Stimulated activated naive B cell treated with anti-CD40 and anti-IgM and Interleukin-4, amounts not matched to agents 10 μg/mL and 1 μg/mL and 100 μg/mL, for 72 hours (primary cell): ENCODE measurements around the gene SQSTM1.

Experiments used
- ATAC-seq, 2 donors: fragments of 150-1000 bp; cut with Tn5 transposase; replicated peaks; 2 replicates each; pipeline ENCODE4 v1.10.0; 2021; ENCODE audit warnings: moderate library complexity in 1 of 2
- DNase-seq: peaks from one replicate; pipeline ENCODE4 v3.0.0; 2021
- H3K27ac Mint-ChIP-seq: one replicate; pipeline ENCODE4 v1.8.0; 2022; ENCODE audit warnings: mild to moderate bottlenecking, mixed read lengths
- H3K27me3 Mint-ChIP-seq, 2 donors: one replicate each; pipeline ENCODE4 v1.8.0; 2022; ENCODE audit warnings: mixed read lengths in 2 of 2
- H3K36me3 Mint-ChIP-seq, 2 donors: one replicate each; pipeline ENCODE4 v1.8.0; 2022; ENCODE audit warnings: mixed read lengths in 2 of 2, mild to moderate bottlenecking in 1 of 2
- H3K4me1 Mint-ChIP-seq, 2 donors: one replicate each; pipeline ENCODE4 v1.8.0; 2022; ENCODE audit warnings: mixed read lengths in 2 of 2, mild to moderate bottlenecking in 1 of 2
- H3K4me3 Mint-ChIP-seq, 2 donors: one replicate each; pipeline ENCODE4 v1.8.0; 2022; ENCODE audit warnings: mild to moderate bottlenecking in 2 of 2, mixed read lengths in 2 of 2, moderate library complexity in 1 of 2
- H3K9me3 Mint-ChIP-seq, 2 donors: one replicate each; pipeline ENCODE4 v1.8.0; 2022; ENCODE audit warnings: mixed read lengths in 2 of 2, mild to moderate bottlenecking in 1 of 2

SQSTM1 gene

GRCh38 chr5:179820483-179821297 lies at the start of gene SQSTM1:
Gene SQSTM1, plus strand, starts transcription at chr5:179820905. Its CDS starts 32 bp downstream, at chr5:179820937.
- Mint-ChIP-seq H3K36me3 (peaks cover 37 to 42% of the 10 kb centered on the region in 2 donors), H3K27me3 (no peaks in the 10 kb centered on the region), H3K4me3 (peak within 1 kb of the TSS; percentile 91 to 97), H3K9me3 (no peaks in the 10 kb centered on the region), H3K4me1 (peaks cover 46 to 86% of the 10 kb centered on the region in 2 donors), H3K27ac (peak within 1 kb of the TSS; percentile 98)
- ATAC-seq (peak; percentile 37 to 51), DNase-seq (peak; percentile 78)

GRCh38 chr5:179771311-179771895 lies 49.3 kb upstream of the SQSTM1 start:
- H3K9me3 Mint-ChIP-seq = no peaks in the 10 kb centered on the region
- no peaks in the 10 kb centered on the region for H3K27me3 Mint-ChIP-seq
- DNase-seq (no peak), ATAC-seq (no peak)
- H3K27ac Mint-ChIP-seq = no peak overlapping the region
- peaks cover 2 to 5% of the 10 kb centered on the region in 2 donors for H3K4me1 Mint-ChIP-seq
- H3K36me3 Mint-ChIP-seq = peaks cover 38 to 60% of the 10 kb centered on the region in 2 donors
- H3K4me3 Mint-ChIP-seq = no peak overlapping the region

- Mint-ChIP-seq H3K4me1 (peaks cover 2 to 4% of the 10 kb centered on the region in 2 donors), H3K36me3 (peaks cover 40 to 65% of the 10 kb centered on the region in 2 donors), H3K27ac (no peak overlapping the region), H3K9me3 (no peaks in the 10 kb centered on the region), H3K27me3 (no peaks in the 10 kb centered on the region), H3K4me3 (no peak overlapping the region)
- DNase-seq (no peak), ATAC-seq (no peak)
Measured at GRCh38 chr5:179772351-179772750, 48.4 kb upstream of the SQSTM1 start.

DNA sequence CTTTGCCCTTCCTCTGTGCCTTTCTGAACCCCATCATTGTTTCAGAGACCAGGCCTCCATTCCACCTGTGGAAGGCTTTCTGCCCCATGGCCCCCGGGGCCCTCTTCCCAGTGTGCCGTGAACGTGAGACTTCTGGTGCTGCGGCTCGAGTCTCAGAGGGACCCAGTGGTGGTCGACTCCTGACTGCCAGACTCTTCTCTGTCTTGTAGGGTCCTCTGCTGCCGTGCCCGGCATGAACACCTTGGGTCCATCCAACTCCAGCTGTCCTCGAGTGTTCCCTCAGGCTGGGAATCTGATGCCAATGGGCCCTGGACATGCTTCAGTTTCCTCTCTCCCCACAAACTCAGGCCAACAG lies 47.0 kb upstream of the SQSTM1 start:
- ATAC-seq = no peak
- Mint-ChIP-seq H3K27ac (no peak overlapping the region), H3K36me3 (peaks cover 50 to 76% of the 10 kb centered on the region in 2 donors)

GRCh38 chr5:179774442-179774841 lies 46.3 kb upstream of the SQSTM1 start:
- Mint-ChIP-seq H3K4me1 (peaks cover 0 to 6% of the 10 kb centered on the region in 2 donors), H3K9me3 (no peaks in the 10 kb centered on the region), H3K27me3 (no peaks in the 10 kb centered on the region), H3K27ac (no peak overlapping the region), H3K4me3 (no peak overlapping the region), H3K36me3 (peaks cover 54 to 75% of the 10 kb centered on the region in 2 donors)
- ATAC-seq (no peak), DNase-seq (no peak)

More for the DNA sequence above, 47.0 kb upstream of the SQSTM1 start:
- H3K27me3 Mint-ChIP-seq = no peaks in the 10 kb centered on the region
- H3K9me3 Mint-ChIP-seq = no peaks in the 10 kb centered on the region
- no peak for DNase-seq
- H3K4me1 Mint-ChIP-seq = peaks cover 2 to 6% of the 10 kb centered on the region in 2 donors
- no peak overlapping the region for H3K4me3 Mint-ChIP-seq

- DNase-seq (no peak), ATAC-seq (no peak)
- peaks cover 0 to 6% of the 10 kb centered on the region in 2 donors for H3K4me1 Mint-ChIP-seq
- no peaks in the 10 kb centered on the region for H3K9me3 Mint-ChIP-seq
- no peak overlapping the region for H3K4me3 Mint-ChIP-seq
- no peaks in the 10 kb centered on the region for H3K27me3 Mint-ChIP-seq
- peaks cover 56 to 76% of the 10 kb centered on the region in 2 donors for H3K36me3 Mint-ChIP-seq
- H3K27ac Mint-ChIP-seq = no peak overlapping the region
Measured at GRCh38 chr5:179776411-179776938, 44.2 kb upstream of the SQSTM1 start.

GRCh38 chr5:179777456-179777855 lies 43.2 kb upstream of the SQSTM1 start:
- H3K4me1 Mint-ChIP-seq = peaks cover 0 to 6% of the 10 kb centered on the region in 2 donors
- no peak for DNase-seq
- H3K27me3 Mint-ChIP-seq = no peaks in the 10 kb centered on the region
- H3K36me3 Mint-ChIP-seq = peaks cover 54 to 75% of the 10 kb centered on the region in 2 donors
- H3K4me3 Mint-ChIP-seq = no peak overlapping the region
- H3K27ac Mint-ChIP-seq = no peak overlapping the region
- no peaks in the 10 kb centered on the region for H3K9me3 Mint-ChIP-seq
- no peak for ATAC-seq

DNA sequence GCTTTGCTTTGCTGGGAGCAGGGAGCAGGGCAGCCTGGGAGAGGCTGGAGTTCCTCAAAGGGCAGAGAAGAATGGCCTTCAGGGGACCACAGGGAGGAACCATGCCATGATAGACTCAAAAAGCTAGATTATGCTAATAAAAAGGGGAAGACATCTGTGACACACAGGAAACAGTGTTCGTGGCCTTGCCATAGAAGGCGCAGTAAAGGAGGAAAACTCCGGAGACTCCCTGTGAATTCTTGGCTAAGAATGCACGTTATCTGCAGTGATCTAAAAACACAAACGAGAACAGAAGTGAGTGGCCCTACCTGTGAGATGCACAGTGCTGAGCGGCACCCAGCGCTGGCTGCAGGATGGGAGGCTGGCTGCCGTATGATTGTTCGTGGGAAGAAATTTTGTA lies 42.8 kb upstream of the SQSTM1 start:
- H3K27ac Mint-ChIP-seq = no peak overlapping the region
- no peak for DNase-seq

DNA sequence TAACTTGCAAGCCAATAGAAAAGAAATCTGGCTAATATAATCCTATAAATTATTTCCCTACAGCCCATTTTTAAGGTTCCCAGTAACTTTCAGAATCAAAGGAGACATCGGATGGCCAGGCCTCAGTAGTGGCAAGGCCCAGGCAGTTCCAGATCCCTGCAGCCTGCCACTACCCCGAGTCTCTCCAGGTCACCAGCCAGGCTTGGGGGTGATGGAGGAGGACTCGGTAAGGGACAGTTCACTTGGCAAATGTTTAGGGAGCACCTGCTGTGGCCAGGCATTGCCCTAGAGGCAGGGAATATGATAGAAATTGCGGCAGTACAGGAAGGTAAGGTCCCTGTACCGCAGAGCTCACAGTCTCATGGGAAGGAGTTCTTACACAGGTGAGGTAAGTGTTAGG lies 42.1 kb upstream of the SQSTM1 start:
- no peaks in the 10 kb centered on the region for H3K9me3 Mint-ChIP-seq

More for the DNA sequence above, 42.8 kb upstream of the SQSTM1 start:
- no peaks in the 10 kb centered on the region for H3K9me3 Mint-ChIP-seq
- H3K27me3 Mint-ChIP-seq = no peaks in the 10 kb centered on the region
- no peak overlapping the region for H3K4me3 Mint-ChIP-seq
- peaks cover 50 to 74% of the 10 kb centered on the region in 2 donors for H3K36me3 Mint-ChIP-seq
- no peak for ATAC-seq
- H3K4me1 Mint-ChIP-seq = peaks cover 0 to 6% of the 10 kb centered on the region in 2 donors

DNA sequence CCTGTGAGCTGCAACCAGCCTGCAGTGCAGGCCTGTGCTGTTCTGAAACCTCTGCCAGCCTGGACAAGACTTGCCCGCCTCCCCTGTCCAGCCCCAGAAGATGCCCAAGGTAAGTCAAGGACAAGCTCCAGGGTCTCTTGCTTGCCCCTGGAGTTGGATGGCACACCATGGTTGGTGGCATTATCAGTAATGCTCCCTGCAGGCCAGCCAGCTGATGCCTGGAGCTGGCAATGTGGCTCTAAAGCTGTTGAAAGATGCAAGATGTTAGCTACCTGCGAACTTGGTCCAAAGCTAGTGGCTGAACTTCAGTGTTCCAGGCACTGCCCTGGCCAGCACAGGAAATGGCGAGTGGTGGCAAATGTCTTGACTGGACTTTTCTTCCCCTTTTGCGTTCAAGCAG lies 40.9 kb upstream of the SQSTM1 start:
- peaks cover 0 to 6% of the 10 kb centered on the region in 2 donors for H3K4me1 Mint-ChIP-seq
- no peak for ATAC-seq
- no peaks in the 10 kb centered on the region for H3K27me3 Mint-ChIP-seq
- no peak overlapping the region for H3K4me3 Mint-ChIP-seq
- no peaks in the 10 kb centered on the region for H3K9me3 Mint-ChIP-seq
- no peak for DNase-seq
- peaks cover 37 to 60% of the 10 kb centered on the region in 2 donors for H3K36me3 Mint-ChIP-seq
- H3K27ac Mint-ChIP-seq = peak overlapping the region; percentile 59

More for the DNA sequence above, 42.1 kb upstream of the SQSTM1 start:
- ATAC-seq = no peak
- Mint-ChIP-seq H3K4me1 (peaks cover 0 to 6% of the 10 kb centered on the region in 2 donors), H3K36me3 (peaks cover 45 to 69% of the 10 kb centered on the region in 2 donors), H3K27ac (no peak overlapping the region), H3K4me3 (no peak overlapping the region), H3K27me3 (no peaks in the 10 kb centered on the region)
- no peak for DNase-seq

GRCh38 chr5:179780362-179780761 lies 40.3 kb upstream of the SQSTM1 start:
- Mint-ChIP-seq H3K27me3 (no peaks in the 10 kb centered on the region), H3K9me3 (no peaks in the 10 kb centered on the region), H3K27ac (no peak overlapping the region), H3K4me3 (no peak overlapping the region), H3K4me1 (peaks cover 0 to 6% of the 10 kb centered on the region in 2 donors), H3K36me3 (peaks cover 37 to 60% of the 10 kb centered on the region in 2 donors)
- ATAC-seq = no peak
- no peak for DNase-seq

DNA sequence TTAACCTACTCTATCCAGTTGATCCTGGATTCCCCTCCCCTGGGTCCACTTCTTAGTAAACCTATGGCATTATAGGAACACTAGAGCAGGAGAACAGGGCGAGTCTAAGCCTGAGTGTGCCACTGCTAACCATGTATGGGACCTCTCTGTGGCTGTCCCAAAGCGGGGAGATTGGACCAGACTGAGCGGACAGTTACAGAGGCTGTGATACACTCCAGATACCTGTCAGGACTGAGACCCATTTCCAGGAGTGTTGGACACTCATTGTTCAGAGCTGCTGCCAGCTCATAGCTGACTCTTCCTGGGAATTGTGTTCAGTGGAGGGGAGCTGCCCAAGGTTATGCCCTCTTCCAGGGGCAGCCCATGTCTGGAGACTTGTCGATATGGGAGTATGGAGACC lies 38.9 kb upstream of the SQSTM1 start:
- no peak for ATAC-seq
- Mint-ChIP-seq H3K9me3 (no peaks in the 10 kb centered on the region), H3K4me3 (no peak overlapping the region), H3K27ac (no peak overlapping the region), H3K36me3 (peaks cover 31 to 53% of the 10 kb centered on the region in 2 donors), H3K27me3 (no peaks in the 10 kb centered on the region), H3K4me1 (peaks cover 3 to 6% of the 10 kb centered on the region in 2 donors)
- no peak for DNase-seq

DNA sequence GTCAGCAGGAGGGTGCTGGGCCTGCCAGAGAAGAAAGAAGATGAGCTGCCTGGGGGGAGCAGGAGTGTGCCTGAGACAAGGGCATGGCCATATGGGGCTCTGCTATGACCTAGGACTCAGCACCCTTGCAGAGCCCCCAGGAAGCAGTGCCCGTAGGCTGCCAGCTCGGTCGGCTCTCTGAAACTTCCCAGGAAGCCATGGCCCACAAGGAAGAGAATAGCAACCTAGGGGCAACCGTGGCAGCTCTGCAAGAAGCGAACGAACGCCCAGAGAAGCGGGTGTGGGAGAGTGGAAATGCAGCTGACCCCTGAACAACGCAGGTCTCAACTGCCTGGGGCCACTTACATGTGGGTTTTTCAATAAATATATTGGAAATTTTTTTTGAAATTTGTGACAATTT lies 37.6 kb upstream of the SQSTM1 start:
- DNase-seq (no peak), ATAC-seq (no peak)
- no peaks in the 10 kb centered on the region for H3K9me3 Mint-ChIP-seq
- no peaks in the 10 kb centered on the region for H3K27me3 Mint-ChIP-seq
- H3K27ac Mint-ChIP-seq = no peak overlapping the region
- H3K4me1 Mint-ChIP-seq = peaks cover 0 to 3% of the 10 kb centered on the region in 2 donors
- peaks cover 22 to 43% of the 10 kb centered on the region in 2 donors for H3K36me3 Mint-ChIP-seq
- H3K4me3 Mint-ChIP-seq = no peak overlapping the region

GRCh38 chr5:179786861-179787260 lies 33.8 kb upstream of the SQSTM1 start:
- no peak for ATAC-seq
- Mint-ChIP-seq H3K27ac (peak overlapping the region; percentile 14), H3K4me3 (no peak overlapping the region), H3K27me3 (no peaks in the 10 kb centered on the region), H3K4me1 (peaks cover 4 to 5% of the 10 kb centered on the region in 2 donors), H3K9me3 (peaks cover 0 to 2% of the 10 kb centered on the region in 2 donors), H3K36me3 (peaks cover 9 to 23% of the 10 kb centered on the region in 2 donors)
- DNase-seq = no peak
